T-helper 17 cell (primary cell): ENCODE measurements around the gene SPRED1. TPM values are rescaled to one million over a fixed set of nuclear protein-coding genes. Genes with fewer than 3 reads are reported as not detected.
"Not testable (repeated sequence)": the region's sequence is repeated elsewhere in the genome, so short reads cannot be mapped to it uniquely, and the experiment has no call there.

ENCODE experiments used
- ATAC-seq: fragments of 150-1000 bp; cut with Tn5 transposase; 2 replicates; pipeline ENCODE4 v1.10.0; 2021; ENCODE audit warnings: mild to moderate bottlenecking, moderate library complexity
- DNase-seq, 3 donors: peaks; one replicate each; pipeline versions ENCODE4 v3.0.0 to v3.0.0-alpha.2; 2020 to 2021
- H3K9me3 ChIP-seq: one replicate; pipeline ENCODE4 v1.7.0; 2013; ENCODE audit warnings: low read length, mild to moderate bottlenecking; ENCODE audit not compliant: control insufficient read depth, poor library complexity, severe bottlenecking
- H3K27ac Mint-ChIP-seq: one replicate; pipeline ENCODE4 v1.8.0; 2022; ENCODE audit warnings: mild to moderate bottlenecking, moderate library complexity, mixed read lengths
- H3K27me3 Mint-ChIP-seq: one replicate; pipeline ENCODE4 v1.8.0; 2022; ENCODE audit warnings: mixed read lengths
- H3K36me3 Mint-ChIP-seq: one replicate; pipeline ENCODE4 v1.8.0; 2022; ENCODE audit warnings: low read depth, mixed read lengths
- H3K4me1 Mint-ChIP-seq: one replicate; pipeline ENCODE4 v1.8.0; 2022; ENCODE audit warnings: mild to moderate bottlenecking, mixed read lengths
- H3K4me3 Mint-ChIP-seq: one replicate; pipeline ENCODE4 v1.8.0; 2022; ENCODE audit warnings: mild to moderate bottlenecking, moderate library complexity, mixed read lengths
- total RNA-seq, 4 donors: library from RNA in 2 of 4; stranded (reverse) in 2 of 4; gene quantifications; one replicate each; pipeline ENCODE4 v1.2.3 and lab custom pipeline; 2022 to 2026

Gene SPRED1
- total RNA-seq, 2 donors from 2014 or later = 0.10 to 0.12 TPM

DNA sequence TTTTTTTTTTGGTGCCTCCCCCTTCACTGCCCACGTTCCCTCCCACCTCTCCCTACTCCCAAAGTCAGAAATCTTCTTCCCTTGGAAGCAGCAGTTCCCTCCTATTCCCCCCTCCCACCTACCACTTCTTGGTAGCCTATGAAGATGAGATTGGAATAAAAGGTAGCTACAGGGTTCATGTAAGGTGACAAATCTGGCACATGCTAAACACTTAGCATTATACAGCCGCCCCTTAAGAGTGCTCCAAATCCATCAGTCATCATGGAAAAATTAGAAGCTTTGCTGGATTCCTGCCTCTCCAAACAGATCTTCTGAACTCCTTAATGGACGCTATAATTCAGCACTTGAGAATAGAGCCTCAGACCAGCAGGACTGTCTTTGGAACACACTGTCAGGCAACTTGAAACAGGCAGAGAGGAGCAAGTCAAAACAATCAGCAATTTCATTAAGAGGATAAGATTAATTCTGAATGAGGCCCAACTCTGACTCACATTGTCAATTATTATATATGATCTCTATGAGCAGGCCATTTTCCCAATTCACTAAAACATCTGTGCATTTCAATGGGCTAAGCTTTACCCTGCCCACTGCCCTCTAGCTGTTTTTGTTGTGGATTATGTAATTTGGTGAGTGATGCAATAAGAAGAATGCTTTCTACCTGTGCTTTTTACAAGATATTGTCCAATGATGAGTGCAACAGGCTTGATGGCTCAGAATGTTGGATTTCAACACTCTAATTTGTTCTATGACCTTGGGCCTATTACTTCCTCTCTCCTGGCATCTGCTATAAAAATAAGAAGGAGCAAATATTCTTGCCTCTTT is 34.6 kb upstream of the SPRED1 start:
- H3K4me1 Mint-ChIP-seq = peaks cover 3% of the 10 kb centered on the region
- no peaks in the 10 kb centered on the region for H3K36me3 Mint-ChIP-seq
- H3K27ac Mint-ChIP-seq = no peak overlapping the region
- no peak overlapping the region for H3K4me3 Mint-ChIP-seq
- DNase-seq (no peak), ATAC-seq (no peak)
- peaks cover 14% of the 10 kb centered on the region for H3K27me3 Mint-ChIP-seq
- H3K9me3 ChIP-seq = no peaks in the 10 kb centered on the region

- Mint-ChIP-seq H3K36me3 (no peaks in the 10 kb centered on the region), H3K27ac (no peak overlapping the region), H3K4me1 (peaks cover 3% of the 10 kb centered on the region), H3K27me3 (peaks cover 24% of the 10 kb centered on the region), H3K4me3 (no peak overlapping the region)
- ATAC-seq = no peak
- H3K9me3 ChIP-seq = no peaks in the 10 kb centered on the region
- no peak for DNase-seq
These were observed 31.9 kb upstream of the SPRED1 start for GRCh38 chr15:38220606-38221273.

DNA sequence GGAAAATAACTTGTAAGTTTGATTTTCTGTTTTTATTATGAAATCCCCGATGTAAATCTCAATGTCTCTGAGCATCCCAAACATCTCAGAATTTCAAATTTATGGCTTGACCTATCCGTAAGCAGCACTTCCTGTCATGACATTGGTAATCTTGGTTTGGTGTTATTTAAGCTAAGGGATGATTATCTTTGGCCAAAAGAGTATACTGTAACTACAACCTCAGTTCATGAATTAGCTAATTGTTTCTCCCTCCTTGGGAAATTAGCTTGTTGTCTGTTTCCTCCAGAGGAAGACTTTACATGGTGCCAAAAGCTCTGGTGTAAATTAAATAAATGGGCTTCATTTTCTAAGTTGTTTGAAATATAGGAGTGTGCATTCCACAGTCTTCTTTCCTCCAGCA is 28.1 kb upstream of the SPRED1 start:
- H3K36me3 Mint-ChIP-seq = no peaks in the 10 kb centered on the region
- H3K4me1 Mint-ChIP-seq = no peaks in the 10 kb centered on the region
- no peak for DNase-seq
- no peak overlapping the region for H3K4me3 Mint-ChIP-seq
- peaks cover 15% of the 10 kb centered on the region for H3K27me3 Mint-ChIP-seq
- ATAC-seq = no peak
- no peaks in the 10 kb centered on the region for H3K9me3 ChIP-seq
- no peak overlapping the region for H3K27ac Mint-ChIP-seq

- Mint-ChIP-seq H3K27ac (no peak overlapping the region), H3K36me3 (no peaks in the 10 kb centered on the region), H3K4me1 (no peaks in the 10 kb centered on the region), H3K27me3 (peaks cover 20% of the 10 kb centered on the region), H3K4me3 (no peak overlapping the region)
- no peaks in the 10 kb centered on the region for H3K9me3 ChIP-seq
- DNase-seq (no peak), ATAC-seq (no peak)
These were observed 27.3 kb upstream of the SPRED1 start for GRCh38 chr15:38225381-38225780.

DNA sequence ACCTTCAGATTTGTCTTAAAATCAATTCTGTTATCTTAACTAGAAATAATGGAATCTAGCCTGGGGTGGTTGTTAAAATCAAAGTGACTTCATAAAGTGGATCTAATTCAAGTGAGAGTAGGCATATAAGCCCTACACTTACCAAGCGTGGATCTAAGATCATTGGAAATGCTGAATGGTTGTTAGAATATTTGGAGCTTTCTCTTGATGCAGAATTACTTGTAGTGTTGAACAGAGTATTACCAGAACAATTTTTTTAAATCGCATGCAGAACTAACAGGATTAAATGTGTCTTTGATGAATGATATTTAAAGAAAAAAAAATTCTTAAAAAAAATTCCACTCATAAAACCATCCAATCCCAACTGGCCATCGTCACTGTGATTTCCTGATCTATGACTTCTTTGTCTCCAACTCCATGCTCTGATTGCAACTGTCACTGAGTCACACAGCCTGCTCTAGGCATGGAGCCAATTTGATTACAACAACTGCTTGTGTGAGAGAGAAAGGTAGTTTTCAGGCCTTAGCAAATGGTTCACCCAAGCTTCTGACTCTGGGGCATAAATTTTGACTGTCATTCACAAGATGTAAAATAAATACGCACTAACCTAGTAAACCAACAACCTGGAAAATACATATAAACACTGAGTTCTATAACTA is 25.9 kb upstream of the SPRED1 start:
- H3K27ac Mint-ChIP-seq = no peak overlapping the region
- ATAC-seq (no peak), DNase-seq (no peak)
- H3K36me3 Mint-ChIP-seq = no peaks in the 10 kb centered on the region
- H3K27me3 Mint-ChIP-seq = peaks cover 20% of the 10 kb centered on the region
- H3K4me3 Mint-ChIP-seq = no peak overlapping the region
- H3K9me3 ChIP-seq = no peaks in the 10 kb centered on the region
- no peaks in the 10 kb centered on the region for H3K4me1 Mint-ChIP-seq

GRCh38 chr15:38227941-38228340 is 24.7 kb upstream of the SPRED1 start:
- no peaks in the 10 kb centered on the region for H3K4me1 Mint-ChIP-seq
- H3K27ac Mint-ChIP-seq = no peak overlapping the region
- H3K27me3 Mint-ChIP-seq = peaks cover 16% of the 10 kb centered on the region
- no peaks in the 10 kb centered on the region for H3K36me3 Mint-ChIP-seq
- H3K9me3 ChIP-seq = no peaks in the 10 kb centered on the region
- DNase-seq = no peak
- ATAC-seq = no peak
- H3K4me3 Mint-ChIP-seq = no peak overlapping the region

DNA sequence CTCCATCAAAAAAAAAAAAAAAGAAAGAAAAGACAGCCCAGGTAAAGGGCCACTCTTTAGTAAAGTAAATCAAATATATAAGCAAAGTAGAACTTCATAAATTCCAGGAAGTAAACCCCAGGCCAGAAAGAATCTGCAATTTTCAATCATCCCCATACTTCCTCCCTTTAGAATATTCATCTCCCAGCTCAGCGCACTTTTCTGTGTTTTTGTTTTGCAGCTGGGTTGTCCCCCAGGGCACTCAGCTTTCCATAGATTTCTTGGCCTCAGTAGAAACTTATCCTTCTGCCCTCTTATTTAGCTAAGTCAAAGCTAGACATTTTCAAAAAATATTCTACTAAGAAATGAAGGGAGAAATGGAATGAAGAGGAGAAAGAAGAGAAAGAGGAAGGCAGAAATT is 24.0 kb upstream of the SPRED1 start:
- H3K9me3 ChIP-seq = no peaks in the 10 kb centered on the region
- H3K27me3 Mint-ChIP-seq = peaks cover 10% of the 10 kb centered on the region
- H3K36me3 Mint-ChIP-seq = no peaks in the 10 kb centered on the region
- H3K4me1 Mint-ChIP-seq = no peaks in the 10 kb centered on the region
- DNase-seq = no peak
- ATAC-seq = no peak
- H3K4me3 Mint-ChIP-seq = no peak overlapping the region
- H3K27ac Mint-ChIP-seq = no peak overlapping the region

- no peak for DNase-seq
- peaks cover 14% of the 10 kb centered on the region for H3K27me3 Mint-ChIP-seq
- H3K4me1 Mint-ChIP-seq = no peaks in the 10 kb centered on the region
- no peak overlapping the region for H3K4me3 Mint-ChIP-seq
- H3K36me3 Mint-ChIP-seq = no peaks in the 10 kb centered on the region
- no peak overlapping the region for H3K27ac Mint-ChIP-seq
- no peak for ATAC-seq
- H3K9me3 ChIP-seq = no peaks in the 10 kb centered on the region
These were observed 22.8 kb upstream of the SPRED1 start for GRCh38 chr15:38229705-38230310.

DNA sequence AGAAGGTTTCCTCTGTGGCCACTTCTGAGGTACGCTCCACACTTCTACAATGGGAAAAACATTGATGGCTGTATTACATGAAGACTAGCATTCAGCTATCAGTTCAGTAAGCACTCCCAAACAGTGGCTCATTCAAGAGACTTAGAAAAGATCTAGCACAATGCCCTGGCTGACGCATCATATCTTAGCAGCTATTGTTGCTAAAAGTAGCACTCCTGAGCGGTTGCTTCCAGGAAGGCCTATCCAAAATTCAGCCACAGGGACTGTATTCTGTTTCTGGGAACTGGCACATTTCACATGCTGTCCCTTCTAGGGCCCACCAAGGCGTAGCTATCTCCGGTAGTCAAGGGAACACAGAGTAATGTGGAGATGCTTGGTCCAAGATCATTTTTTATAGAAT is 21.2 kb upstream of the SPRED1 start:
- H3K9me3 ChIP-seq = no peaks in the 10 kb centered on the region
- no peak for DNase-seq
- no peaks in the 10 kb centered on the region for H3K36me3 Mint-ChIP-seq
- ATAC-seq = no peak
- H3K27ac Mint-ChIP-seq = no peak overlapping the region
- H3K4me1 Mint-ChIP-seq = no peaks in the 10 kb centered on the region
- no peak overlapping the region for H3K4me3 Mint-ChIP-seq
- peaks cover 13% of the 10 kb centered on the region for H3K27me3 Mint-ChIP-seq

DNA sequence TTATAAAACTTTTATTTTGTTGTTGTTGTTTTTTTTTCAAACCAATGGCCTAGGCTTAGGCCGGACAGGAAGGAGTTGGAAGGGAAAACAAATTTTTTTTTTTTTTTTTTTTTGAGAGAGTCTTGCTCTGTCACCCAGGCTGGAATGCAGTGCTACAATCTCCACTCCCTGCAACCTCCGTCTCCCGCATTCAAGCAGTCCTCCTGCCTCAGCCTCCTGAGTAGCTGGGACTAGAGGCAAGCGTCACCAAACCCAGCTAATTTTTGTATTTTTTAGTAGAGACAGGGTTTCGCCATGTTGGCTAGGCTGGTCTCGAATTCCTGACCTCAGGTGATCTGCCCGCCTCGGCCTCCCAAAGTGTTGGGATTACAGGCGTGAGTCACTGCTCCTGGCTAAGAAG is 15.6 kb upstream of the SPRED1 start:
- not testable (repeated sequence) for H3K27ac Mint-ChIP-seq, H3K36me3 Mint-ChIP-seq, H3K4me1 Mint-ChIP-seq, DNase-seq, ATAC-seq, H3K9me3 ChIP-seq, H3K4me3 Mint-ChIP-seq
- H3K27me3 Mint-ChIP-seq = peaks cover 37% of the 10 kb centered on the region

GRCh38 chr15:38238311-38238710 is 14.3 kb upstream of the SPRED1 start:
- Mint-ChIP-seq H3K36me3 (no peaks in the 10 kb centered on the region), H3K4me1 (no peaks in the 10 kb centered on the region), H3K4me3 (no peak overlapping the region), H3K27ac (no peak overlapping the region), H3K27me3 (peaks cover 45% of the 10 kb centered on the region)
- H3K9me3 ChIP-seq = no peaks in the 10 kb centered on the region
- DNase-seq (no peak), ATAC-seq (no peak)

DNA sequence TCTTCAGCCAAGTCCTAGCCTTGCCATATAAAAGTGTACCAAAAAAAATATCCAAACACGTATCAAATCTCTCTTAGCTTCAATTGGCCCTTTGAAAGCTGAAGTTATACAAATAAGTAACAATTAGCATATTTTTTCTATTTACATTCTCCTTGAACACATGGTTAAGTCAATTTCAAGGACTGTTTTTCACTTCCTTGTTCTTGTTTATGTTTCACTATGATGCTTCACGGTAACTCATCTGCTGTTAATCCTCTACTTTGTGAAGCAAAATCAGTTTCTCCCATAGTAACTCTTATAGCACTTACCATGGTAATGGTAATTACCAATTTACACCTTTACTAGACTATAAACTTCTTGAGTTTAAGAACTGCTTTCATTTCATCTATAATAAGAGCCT is 10.6 kb upstream of the SPRED1 start:
- no peak for ATAC-seq
- Mint-ChIP-seq H3K36me3 (peaks cover 5% of the 10 kb centered on the region), H3K4me3 (no peak overlapping the region), H3K27ac (no peak overlapping the region), H3K27me3 (peaks cover 62% of the 10 kb centered on the region), H3K4me1 (no peaks in the 10 kb centered on the region)
- no peaks in the 10 kb centered on the region for H3K9me3 ChIP-seq
- no peak for DNase-seq

DNA sequence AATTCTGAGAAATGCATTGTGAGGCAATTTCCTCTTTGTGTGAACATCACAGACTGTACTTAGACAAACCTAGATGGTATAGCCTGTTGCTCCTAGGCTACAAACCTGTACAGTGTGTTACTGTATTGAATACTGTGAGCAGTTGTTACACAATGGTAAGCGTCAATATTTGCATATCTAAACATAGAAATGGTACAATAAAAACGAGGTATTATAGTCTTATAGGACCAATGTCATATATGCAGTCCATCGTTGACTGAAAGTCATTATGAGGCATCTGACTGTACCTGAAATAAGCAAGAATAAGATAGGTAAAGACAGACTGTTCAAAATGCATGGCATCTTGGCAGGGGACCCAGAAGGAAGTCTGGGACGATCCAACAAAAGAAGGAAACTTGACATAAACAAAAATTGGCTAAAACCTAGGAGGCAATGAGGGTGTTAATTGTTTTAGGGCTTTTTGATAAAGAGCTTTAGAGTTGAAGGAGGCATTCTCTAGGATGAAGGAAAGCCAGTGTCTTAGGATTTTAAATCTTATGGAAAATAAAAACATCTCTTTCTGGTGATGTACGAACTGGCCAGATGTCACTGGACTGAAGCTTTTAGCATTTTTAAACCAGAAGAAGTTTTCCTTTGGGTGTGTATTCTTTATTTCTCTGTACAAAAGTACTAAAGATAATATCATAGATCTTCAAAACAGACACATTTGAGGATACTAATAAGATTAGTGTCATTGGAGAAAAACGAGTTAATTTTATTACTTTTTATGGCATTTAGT is 9.2 kb upstream of the SPRED1 start:
- no peak for DNase-seq
- Mint-ChIP-seq H3K27me3 (peaks cover 57% of the 10 kb centered on the region), H3K4me1 (no peaks in the 10 kb centered on the region), H3K27ac (no peak overlapping the region), H3K36me3 (peaks cover 5% of the 10 kb centered on the region), H3K4me3 (no peak overlapping the region)
- no peak for ATAC-seq
- no peaks in the 10 kb centered on the region for H3K9me3 ChIP-seq
